ENCODE results near the gene SNX3. TPM values are rescaled to one million over a fixed set of nuclear protein-coding genes. Genes with fewer than 3 reads are reported as not detected.

SNX3 gene
- total RNA-seq, 3 donors from 2014 or later: 144 to 212 (median 151) TPM

DNA sequence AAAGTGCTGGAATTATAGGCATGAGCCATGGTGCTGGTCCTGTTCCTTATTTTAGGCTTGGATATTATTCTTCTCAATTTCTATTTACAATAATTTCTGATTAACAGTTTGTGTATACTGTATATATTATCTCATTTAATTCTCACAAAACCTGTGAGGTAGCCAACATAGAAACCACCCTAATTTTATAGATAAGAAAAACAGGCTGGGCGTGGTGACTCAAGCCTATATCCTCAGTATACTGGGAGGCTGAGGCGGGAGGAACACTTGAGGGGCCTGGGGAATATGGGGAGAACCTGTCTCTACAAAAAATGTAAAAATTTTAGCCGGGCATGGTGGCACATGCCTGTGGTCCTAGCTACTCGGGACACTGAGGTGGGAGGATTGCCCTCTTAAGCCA lies 30.3 kb upstream of the SNX3 start:
- Histone ChIP-seq H3K27ac (no peak overlapping the region), H3K4me1 (no peaks in the 10 kb centered on the region), H3K9me3 (no peaks in the 10 kb centered on the region), H3K4me3 (no peak overlapping the region), H3K27me3 (no peaks in the 10 kb centered on the region), H3K36me3 (no peaks in the 10 kb centered on the region)
- intact Hi-C loops (cut with DNase I; ENCODE audit: low total_unique reads): no loop called here
- no peak for TF ChIP-seq POLR2A (IDR thresholded peaks at IDR 0.05)
- TF ChIP-seq, protein P1, sequence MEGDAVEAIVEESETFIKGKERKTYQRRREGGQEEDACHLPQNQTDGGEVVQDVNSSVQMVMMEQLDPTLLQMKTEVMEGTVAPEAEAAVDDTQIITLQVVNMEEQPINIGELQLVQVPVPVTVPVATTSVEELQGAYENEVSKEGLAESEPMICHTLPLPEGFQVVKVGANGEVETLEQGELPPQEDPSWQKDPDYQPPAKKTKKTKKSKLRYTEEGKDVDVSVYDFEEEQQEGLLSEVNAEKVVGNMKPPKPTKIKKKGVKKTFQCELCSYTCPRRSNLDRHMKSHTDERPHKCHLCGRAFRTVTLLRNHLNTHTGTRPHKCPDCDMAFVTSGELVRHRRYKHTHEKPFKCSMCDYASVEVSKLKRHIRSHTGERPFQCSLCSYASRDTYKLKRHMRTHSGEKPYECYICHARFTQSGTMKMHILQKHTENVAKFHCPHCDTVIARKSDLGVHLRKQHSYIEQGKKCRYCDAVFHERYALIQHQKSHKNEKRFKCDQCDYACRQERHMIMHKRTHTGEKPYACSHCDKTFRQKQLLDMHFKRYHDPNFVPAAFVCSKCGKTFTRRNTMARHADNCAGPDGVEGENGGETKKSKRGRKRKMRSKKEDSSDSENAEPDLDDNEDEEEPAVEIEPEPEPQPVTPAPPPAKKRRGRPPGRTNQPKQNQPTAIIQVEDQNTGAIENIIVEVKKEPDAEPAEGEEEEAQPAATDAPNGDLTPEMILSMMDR (IDR thresholded peaks at IDR 0.05): no peak
- TF ChIP-seq POLR2AphosphoS5 (IDR thresholded peaks at IDR 0.05): no peak
- DNase-seq (ENCODE audit: low spot score in 2 of 2): no peak

DNA sequence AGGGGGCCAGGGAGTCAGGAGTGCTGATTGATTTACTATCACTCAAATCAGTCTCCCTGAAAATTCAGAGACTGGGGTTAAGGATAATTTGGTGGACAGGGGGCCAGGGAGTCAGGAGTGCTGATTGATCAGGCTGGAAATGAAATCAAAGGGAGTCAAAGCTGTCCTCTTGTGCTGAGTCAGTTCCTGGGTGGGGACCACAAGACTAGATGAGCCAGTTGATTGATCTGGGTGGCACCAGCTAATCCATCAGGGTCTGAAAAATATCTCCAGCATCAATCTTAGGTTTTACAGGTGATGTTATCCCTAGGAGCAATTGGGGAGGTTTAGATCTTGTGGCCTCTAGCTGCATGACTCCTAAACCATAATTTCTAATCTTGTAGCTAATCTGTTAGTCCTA lies 27.9 kb upstream of the SNX3 start:
- H3K27ac ChIP-seq: no peak overlapping the region
- intact Hi-C loops (cut with DNase I; ENCODE audit: low total_unique reads): no loop called here
- TF ChIP-seq POLR2A (IDR thresholded peaks at IDR 0.05): no peak
- TF ChIP-seq, protein P1 (IDR thresholded peaks at IDR 0.05): no peak
- no peak for TF ChIP-seq POLR2AphosphoS5 (IDR thresholded peaks at IDR 0.05)
- H3K4me1 ChIP-seq: no peaks in the 10 kb centered on the region
- H3K27me3 ChIP-seq: no peaks in the 10 kb centered on the region
- no peaks in the 10 kb centered on the region for H3K9me3 ChIP-seq
- H3K36me3 ChIP-seq: no peaks in the 10 kb centered on the region
- DNase-seq (ENCODE audit: low spot score in 2 of 2): no peak
- H3K4me3 ChIP-seq: no peak overlapping the region

DNA sequence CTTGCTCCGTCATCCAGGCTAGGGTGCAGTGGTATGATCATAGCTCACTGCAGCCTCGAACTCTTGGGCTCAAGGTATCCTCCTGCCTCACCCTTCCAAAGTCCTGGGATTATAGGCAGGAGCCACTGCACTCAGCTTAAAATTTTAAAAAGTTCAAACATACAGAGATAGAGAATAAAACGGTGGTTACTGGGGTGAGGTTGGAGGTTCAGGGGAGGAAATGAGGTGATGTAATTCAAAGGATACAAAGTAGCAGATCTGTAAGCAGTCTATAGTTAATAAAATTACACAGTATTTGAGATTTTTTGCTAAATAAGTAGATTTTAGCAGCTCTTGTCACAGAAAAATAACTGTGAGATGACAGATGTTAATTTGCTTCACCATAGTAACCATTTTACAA lies 26.5 kb upstream of the SNX3 start:
- intact Hi-C loops (cut with DNase I; ENCODE audit: low total_unique reads): no loop called here
- H3K27ac ChIP-seq: no peak overlapping the region

DNA sequence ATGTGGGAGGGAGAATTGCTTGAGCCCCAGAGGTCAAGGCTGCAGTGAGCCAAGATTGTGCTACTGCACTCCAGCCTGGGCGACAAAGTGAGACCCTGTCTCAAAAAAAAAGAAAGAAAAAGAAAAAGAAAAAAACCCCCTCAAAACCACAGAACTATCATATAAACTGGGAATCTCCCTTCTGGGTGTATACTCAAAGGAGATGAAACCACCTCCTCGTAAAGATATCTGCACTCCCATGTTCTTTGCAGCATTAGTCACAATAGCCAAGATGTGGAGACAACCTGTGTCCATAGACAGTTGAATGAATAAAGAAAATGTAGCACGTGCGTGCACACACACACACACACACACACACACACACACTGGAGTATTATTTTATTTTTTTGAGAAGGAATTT lies 25.5 kb upstream of the SNX3 start:
- TF ChIP-seq, protein P1 (IDR thresholded peaks at IDR 0.05): no peak
- TF ChIP-seq POLR2AphosphoS5 (IDR thresholded peaks at IDR 0.05) (no peak), POLR2A (IDR thresholded peaks at IDR 0.05) (no peak)
- Histone ChIP-seq H3K27me3 (no peaks in the 10 kb centered on the region), H3K36me3 (no peaks in the 10 kb centered on the region), H3K4me1 (no peaks in the 10 kb centered on the region), H3K27ac (no peak overlapping the region), H3K4me3 (no peak overlapping the region), H3K9me3 (no peaks in the 10 kb centered on the region)
- no peak for DNase-seq (ENCODE audit: low spot score in 2 of 2)
- intact Hi-C loops (cut with DNase I; ENCODE audit: low total_unique reads): no loop called here

More for the DNA sequence above, 26.5 kb upstream of the SNX3 start:
- Histone ChIP-seq H3K36me3 (no peaks in the 10 kb centered on the region), H3K27me3 (no peaks in the 10 kb centered on the region), H3K4me1 (no peaks in the 10 kb centered on the region), H3K9me3 (no peaks in the 10 kb centered on the region), H3K4me3 (no peak overlapping the region)
- TF ChIP-seq, protein P1 (IDR thresholded peaks at IDR 0.05): no peak
- TF ChIP-seq POLR2A (IDR thresholded peaks at IDR 0.05) (no peak), POLR2AphosphoS5 (IDR thresholded peaks at IDR 0.05) (no peak)
- no peak for DNase-seq (ENCODE audit: low spot score in 2 of 2)

DNA sequence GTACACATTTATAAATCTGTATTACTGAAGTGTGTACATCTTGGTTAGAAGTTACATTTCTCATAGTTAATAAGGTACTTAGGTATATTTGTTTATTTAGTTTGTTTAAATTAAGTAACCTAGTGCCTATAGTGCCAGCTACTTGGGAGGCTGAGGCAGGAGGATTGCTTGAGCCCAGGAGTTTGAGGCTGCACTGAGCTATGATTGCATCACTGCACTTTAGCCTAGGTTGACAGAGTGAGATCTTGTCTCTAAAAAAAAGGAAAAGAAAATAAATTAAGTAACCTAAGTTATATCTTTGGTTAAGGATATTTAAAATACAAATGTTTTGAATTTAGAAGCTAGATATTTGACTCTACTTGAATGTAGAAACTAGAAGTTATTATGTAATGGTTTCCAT lies 24.5 kb upstream of the SNX3 start:
- no peak overlapping the region for H3K27ac ChIP-seq
- H3K9me3 ChIP-seq: no peaks in the 10 kb centered on the region
- H3K4me3 ChIP-seq: no peak overlapping the region
- DNase-seq (ENCODE audit: low spot score in 2 of 2): no peak
- no peaks in the 10 kb centered on the region for H3K4me1 ChIP-seq
- no peaks in the 10 kb centered on the region for H3K36me3 ChIP-seq
- H3K27me3 ChIP-seq: no peaks in the 10 kb centered on the region
- intact Hi-C loops (cut with DNase I; ENCODE audit: low total_unique reads): no loop called here
- TF ChIP-seq, protein P1 (IDR thresholded peaks at IDR 0.05): no peak
- no peak for TF ChIP-seq POLR2A (IDR thresholded peaks at IDR 0.05)
- no peak for TF ChIP-seq POLR2AphosphoS5 (IDR thresholded peaks at IDR 0.05)
